ENCODE results near the gene TMEM198.

The TMEM198 gene

DNA sequence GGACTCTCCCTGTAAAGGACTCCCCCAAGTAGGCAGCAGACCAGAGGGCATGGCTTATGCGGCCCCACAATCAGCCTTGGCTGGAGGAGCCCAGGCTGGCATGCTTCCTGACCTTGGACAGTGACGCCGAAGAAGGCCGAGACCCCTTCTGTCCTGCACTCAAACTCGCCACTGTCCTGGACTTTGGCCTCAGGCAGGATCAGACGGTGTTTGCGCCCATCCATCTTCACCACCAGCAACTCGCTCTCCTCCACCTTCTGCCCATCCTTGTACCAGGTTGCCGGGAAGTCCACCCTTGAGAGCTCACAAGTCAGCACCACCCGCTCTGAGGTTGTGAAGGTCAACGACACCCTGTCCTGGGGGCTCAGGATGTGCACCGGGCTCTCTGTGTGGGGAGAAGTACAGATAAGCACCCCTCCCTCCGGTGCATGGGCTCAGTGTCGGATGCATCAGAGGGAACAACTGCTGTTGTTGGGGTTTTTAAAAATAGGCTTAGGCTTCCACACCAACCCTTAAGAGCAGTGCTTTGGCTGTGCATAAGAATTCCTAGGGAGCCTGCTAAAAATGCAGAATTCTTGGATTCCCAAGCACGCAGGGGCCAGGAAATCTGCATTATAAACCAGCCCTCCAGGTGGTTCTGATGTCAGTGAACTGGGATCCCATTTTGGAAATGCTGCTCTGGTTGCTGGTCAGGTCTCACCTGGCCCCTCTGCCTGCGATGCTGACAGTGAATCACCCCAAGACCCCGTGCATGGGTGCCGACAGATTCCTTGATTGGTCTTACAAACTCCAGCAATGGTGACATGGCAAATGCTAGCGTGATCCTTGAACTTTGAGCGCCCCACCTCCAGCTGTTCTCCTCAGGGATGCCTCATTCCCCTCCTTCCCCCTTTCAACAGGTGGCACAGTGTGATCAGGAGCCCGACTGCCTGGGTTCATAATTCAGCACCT is 21.6 kb downstream of the TMEM198 start:
- DNase-seq = no peak

DNA sequence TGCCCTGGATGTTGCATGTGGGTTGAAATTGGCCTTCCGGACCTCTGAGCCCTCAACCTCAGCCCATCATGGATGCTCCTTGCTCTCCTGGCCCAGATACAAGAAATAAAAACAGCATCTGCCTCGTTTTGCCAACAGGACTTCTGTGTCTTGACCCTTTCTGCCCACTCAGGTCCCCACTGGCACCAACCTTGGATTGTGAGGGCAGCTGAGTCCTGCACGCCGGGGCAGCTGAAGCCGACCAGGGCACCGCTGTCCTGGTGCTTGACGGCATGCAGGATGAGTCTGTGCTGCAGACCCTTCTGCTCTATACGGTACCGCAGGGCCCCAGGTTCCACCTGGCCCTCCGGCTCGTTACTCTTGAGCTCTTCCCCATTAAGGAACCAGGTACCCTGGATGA is 22.8 kb downstream of the TMEM198 start:
- no peak for DNase-seq

DNA sequence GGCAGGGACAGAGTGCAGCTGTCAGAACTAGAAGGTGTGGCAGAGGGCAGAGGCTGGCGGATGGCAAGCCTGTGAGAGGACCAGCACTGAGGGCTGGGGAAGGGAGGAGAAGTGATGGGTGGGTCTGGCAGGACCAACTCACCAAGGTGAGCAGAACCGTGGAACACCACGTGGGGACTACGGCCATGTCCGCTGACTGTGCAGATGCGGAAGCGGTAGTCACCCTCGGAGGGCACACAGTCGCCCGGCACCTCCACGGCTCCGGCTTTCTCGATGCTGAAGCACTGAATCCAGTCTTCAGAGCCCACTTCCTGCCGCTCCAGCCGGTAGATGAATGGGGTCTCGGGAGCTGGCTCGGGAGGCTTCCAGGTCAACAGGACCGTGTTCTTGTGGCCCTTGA is 23.3 kb downstream of the TMEM198 start:
- no peak for DNase-seq

- DNase-seq = no peak
Measured at GRCh38 chr2:219567791-219568361, 24.0 kb downstream of the TMEM198 start.

GRCh38 chr2:219569041-219569440 is 25.2 kb downstream of the TMEM198 start:
- no peak for DNase-seq

DNA sequence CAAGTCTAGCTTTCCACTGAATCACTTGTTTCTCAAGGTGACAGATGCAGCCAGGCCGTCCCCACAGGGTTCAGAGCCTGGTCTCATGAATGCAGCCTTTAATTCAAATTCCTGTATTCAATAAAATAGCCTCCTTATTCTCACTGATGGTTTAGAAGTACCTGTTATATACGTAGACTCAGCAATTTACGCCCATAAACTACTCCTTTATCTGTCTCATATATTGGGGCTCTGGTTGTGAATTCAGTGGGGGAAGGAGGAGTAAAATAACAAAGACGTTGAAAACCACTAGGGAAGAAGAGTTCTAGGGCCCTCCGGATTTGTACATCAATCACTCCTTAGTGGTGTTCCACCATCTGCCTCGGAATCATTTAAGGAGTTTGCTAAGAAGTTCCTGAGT is 25.8 kb downstream of the TMEM198 start:
- no peak for DNase-seq

DNA sequence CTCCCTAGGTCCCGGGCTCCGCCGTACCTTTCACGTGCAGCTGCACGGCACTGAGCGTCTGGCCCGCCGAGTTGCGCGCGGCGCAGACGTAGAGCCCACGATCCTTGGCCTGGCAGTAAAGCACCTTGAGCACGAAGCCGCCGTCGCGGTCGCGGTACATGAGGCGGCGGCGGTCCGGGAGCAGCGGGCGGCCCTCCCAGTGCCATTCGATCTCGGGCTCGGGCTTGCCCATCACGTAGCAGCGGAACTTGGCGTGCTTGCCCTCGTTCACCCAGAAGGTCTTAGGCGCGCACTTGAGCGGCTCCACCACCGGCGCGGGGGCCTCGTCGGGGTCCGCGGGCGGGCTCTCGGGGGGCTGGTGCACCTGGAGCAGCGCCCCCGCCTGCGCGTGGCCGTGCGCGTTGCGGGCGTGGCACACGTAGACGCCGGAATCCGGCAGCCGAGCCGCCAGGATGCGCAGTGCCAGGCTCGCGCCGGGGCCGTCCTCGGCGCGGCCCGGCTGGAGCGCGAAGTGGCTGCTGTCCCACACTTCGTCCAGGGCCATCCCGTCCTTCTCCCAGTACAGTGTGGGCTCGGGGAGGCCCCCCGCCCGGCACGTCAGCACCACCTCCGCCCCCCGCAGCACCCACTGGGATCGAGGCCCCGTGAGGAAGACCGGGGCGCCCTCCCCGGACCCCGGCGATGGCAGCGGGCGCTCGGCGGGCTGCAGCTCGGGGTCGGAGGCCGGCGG is 26.5 kb downstream of the TMEM198 start:
- DNase-seq = no peak

DNA sequence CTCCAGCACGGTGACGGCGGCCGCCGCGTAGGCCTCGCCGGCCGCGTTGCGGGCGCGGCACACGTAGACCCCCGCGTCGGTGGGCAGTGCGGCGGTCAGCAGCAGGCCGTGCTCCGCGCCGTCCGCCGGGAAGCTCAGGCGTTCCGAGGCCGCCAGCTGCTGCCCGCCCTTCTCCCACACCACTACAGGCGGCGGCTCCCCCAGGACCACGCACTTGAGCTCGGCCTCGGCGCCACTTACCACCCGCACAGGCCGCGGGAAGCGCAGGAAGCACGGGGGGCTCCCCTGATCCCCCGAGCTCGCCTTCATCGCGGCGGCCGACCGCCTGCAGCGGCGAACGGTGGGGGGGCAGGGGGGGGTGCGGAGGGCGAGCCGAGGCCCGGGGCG is 27.1 kb downstream of the TMEM198 start:
- DNase-seq = no peak

GRCh38 chr2:219571311-219572236 is 27.7 kb downstream of the TMEM198 start, which contains the start of gene OBSL1:
Gene OBSL1 (minus strand): TSS chr2:219571539. CDS start chr2:219571232, 307 bp downstream.
- no peak for DNase-seq

DNA sequence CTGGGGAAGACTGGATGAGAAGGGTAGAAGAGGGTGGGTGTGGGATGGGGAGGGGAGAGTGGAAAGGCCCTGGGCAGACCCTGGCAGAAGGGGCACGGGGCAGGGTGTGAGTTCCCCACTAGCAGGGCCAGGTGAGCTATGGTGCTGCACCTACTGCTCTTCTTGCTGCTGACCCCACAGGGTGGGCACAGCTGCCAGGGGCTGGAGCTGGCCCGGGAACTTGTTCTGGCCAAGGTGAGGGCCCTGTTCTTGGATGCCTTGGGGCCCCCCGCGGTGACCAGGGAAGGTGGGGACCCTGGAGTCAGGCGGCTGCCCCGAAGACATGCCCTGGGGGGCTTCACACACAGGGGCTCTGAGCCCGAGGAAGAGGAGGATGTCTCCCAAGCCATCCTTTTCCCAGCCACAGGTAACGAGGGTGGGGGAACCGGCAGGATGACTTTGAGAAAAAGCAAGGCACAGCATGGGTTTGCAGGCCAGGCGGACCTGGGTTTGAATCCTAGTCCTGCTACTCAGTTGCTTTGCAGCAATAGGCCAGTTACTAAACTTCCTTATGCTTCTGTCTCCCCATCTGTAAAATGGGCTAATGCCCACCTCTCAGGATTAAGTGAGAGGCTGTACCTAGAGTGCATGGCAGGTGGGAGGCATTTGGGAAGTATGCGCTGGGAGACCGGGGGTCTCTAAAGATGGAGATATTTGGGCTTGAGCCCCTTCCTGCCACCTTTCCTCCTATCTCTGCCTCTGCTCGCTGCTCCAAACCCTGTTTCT is 28.6 kb downstream of the TMEM198 start, which contains the start of gene INHA:
Gene INHA (plus strand): TSS at position 74 of the 765 bp plus-strand sequence. CDS start 65 bp downstream, at position 139.
- DNase-seq = no peak

DNA sequence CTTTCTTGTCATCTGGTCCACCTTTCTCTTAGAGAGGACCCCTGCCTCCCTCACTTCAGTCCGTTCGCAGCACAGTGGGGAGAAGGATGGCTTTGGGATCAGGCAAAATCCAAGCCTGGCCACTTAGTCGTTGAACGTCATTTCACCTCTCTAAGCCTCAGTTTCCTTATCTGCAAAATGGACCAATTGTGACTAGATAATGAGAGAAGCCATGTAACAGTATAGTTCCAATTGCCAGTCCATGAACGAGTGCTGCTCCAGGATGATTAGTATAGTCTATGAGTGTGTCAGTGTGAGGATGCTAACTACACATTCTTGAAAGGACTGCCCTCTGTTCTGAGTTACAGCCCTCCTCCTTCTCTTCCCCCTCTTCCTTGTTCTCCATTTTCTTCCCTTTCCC is 29.3 kb downstream of the TMEM198 start:
- no peak for DNase-seq

GRCh38 chr2:219574484-219575311 is 30.9 kb downstream of the TMEM198 start:
- no peak for DNase-seq

GRCh38 chr2:219575566-219576504 is 32.0 kb downstream of the TMEM198 start:
- no peak for DNase-seq

GRCh38 chr2:219576505-219577388 is 32.9 kb downstream of the TMEM198 start:
- DNase-seq = no peak

- DNase-seq = no peak
Measured at GRCh38 chr2:219578811-219579613, 35.2 kb downstream of the TMEM198 start.

GRCh38 chr2:219581346-219581745 is 37.5 kb downstream of the TMEM198 start:
- no peak for DNase-seq

DNA sequence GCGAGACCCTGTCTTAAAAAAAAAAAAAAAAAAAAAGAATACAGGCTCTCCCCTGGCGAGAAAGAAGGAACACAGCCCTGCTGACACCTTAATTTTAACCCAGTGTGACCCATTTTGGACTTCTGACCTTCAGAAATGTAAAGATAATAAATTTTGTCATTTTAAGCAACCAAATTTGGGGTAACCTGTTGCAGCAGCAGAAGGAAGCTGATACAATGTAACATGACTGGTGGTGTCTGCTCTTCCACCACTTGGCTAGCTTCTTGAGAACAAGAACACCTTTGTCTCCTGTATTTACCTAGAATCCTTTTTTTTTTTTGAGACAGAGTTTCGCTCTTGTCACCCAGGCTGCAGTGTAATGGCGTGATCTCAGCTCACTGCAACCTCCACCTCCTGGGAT is 47.3 kb downstream of the TMEM198 start:
- no peak for DNase-seq
